Left lung (tissue), 10 donors: ENCODE results near the gene CD4. TPM values are rescaled to one million over a fixed set of nuclear protein-coding genes. Genes with fewer than 3 reads are reported as not detected.

Experiments
- ATAC-seq: fragments of 200-7000 bp; cut with Tn5 transposase; one replicate; pipeline ENCODE4 v1.9.1; 2020; ENCODE audit warnings: moderate library complexity
- DNase-seq, 4 donors: peaks; one replicate each; pipeline ENCODE4 v3.0.0-alpha.2; 2013 to 2020
- H3K27ac ChIP-seq, 2 donors: fragments of 200-600 bp; sonication (generic) in 1 of 2; one replicate each; pipeline versions ENCODE4 v1.5.0 to v1.8.0; 2020 to 2021
- H3K27me3 ChIP-seq, 2 donors: fragments of 200-600 bp; sonication (generic) in 1 of 2; one replicate each; pipeline versions ENCODE4 v1.5.0 to v1.8.0; 2020 to 2021
- H3K36me3 ChIP-seq, 2 donors: fragments of 200-600 bp; sonication (generic) in 1 of 2; one replicate each; pipeline versions ENCODE4 v1.5.0 to v1.8.0; 2020 to 2021
- H3K4me1 ChIP-seq, 2 donors: fragments of 200-600 bp; one replicate each; pipeline ENCODE4 v1.8.0; 2021
- H3K4me3 ChIP-seq, 2 donors: fragments of 200-600 bp; sonication (generic) in 1 of 2; one replicate each; pipeline versions ENCODE4 v1.5.0 to v1.8.0; 2020 to 2021; ENCODE audit warnings: mild to moderate bottlenecking in 1 of 2
- H3K9me3 ChIP-seq, 2 donors: fragments of 200-600 bp; sonication (generic) in 1 of 2; one replicate each; pipeline versions ENCODE4 v1.5.0 to v1.8.0; 2020 to 2021
- CTCF ChIP-seq, 2 donors: fragments of 200-600 bp; sonication (generic) in 1 of 2; IDR thresholded peaks; one replicate each; pipeline versions ENCODE4 v1.5.0 to v1.8.0; 2021; ENCODE audit warnings: antibody characterized with exemption in 2 of 2
- intact Hi-C, 2 donors: fragments of 100-400 bp; cut with DNase I; formaldehyde crosslinking; loops; one replicate each; pipeline versions ENCODE4 v1.11.2 to v1.14.2; 2022
- polyA plus RNA-seq, 6 donors: library from polyadenylated mRNA; unstranded; fragments of 120-200 nt; gene quantifications; one replicate each; pipeline ENCODE4 v1.2.1, GENCODE V29; 2013; ENCODE audit not compliant: insufficient read length in 6 of 6
- total RNA-seq, 2 donors: library from RNA; stranded (reverse); fragmentation: NEBNext Ultra II Directional; extraction: Animal tissue kit (Norgen Biotek cat#: 25700); gene quantifications; one replicate each; pipeline ENCODE4 v1.2.1, GENCODE V29; 2021
- donor health status: DM: no; HTN: yes; CAD: no.
- donor health status: DM: no; HTN: no; CAD: no.

The CD4 gene
- total and polyA plus RNA-seq, 8 donors, result 64.5 to 97.8 (median 92.9) TPM

GRCh38 chr12:6773590-6774351 lies 15.6 kb upstream of the CD4 start:
- peaks cover 0 to 47% of the 10 kb centered on the region in 2 donors for H3K27me3 ChIP-seq
- H3K36me3 ChIP-seq, result peaks cover 0 to 19% of the 10 kb centered on the region in 2 donors
- H3K4me1 ChIP-seq, result peaks cover 11 to 51% of the 10 kb centered on the region in 2 donors
- TF ChIP-seq CTCF (IDR thresholded peaks at IDR 0.05), result no peak
- ATAC-seq (no peak), DNase-seq (no peak)
- no peak overlapping the region for H3K27ac ChIP-seq
- H3K9me3 ChIP-seq, result no peaks in the 10 kb centered on the region
- H3K4me3 ChIP-seq, result no peak overlapping the region
- intact Hi-C loops, result no loop called here

DNA sequence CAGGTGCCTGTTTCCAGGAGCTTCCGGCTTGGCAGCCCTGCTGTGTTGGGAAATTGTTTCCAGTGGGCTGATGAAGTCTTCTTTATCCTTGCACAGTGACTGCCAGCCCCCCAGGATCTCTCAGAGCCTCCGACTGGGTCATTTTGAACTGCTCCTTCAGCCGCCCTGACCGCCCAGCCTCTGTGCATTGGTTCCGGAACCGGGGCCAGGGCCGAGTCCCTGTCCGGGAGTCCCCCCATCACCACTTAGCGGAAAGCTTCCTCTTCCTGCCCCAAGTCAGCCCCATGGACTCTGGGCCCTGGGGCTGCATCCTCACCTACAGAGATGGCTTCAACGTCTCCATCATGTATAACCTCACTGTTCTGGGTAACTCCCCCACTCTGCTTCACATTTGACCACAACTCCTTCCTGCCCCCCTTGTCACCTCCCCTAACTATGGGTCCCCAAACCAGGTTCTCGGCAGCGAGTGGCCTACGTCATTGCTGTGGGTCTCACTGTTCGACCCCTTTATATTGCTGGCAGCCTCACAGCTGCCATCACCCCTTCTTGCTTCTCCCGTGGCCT lies 14.7 kb upstream of the CD4 start:
- ATAC-seq (no peak), DNase-seq (no peak)
- Histone ChIP-seq H3K9me3 (no peaks in the 10 kb centered on the region), H3K27me3 (peaks cover 0 to 47% of the 10 kb centered on the region in 2 donors), H3K36me3 (peaks cover 0 to 19% of the 10 kb centered on the region in 2 donors), H3K27ac (no peak overlapping the region), H3K4me3 (no peak overlapping the region), H3K4me1 (peaks cover 11 to 49% of the 10 kb centered on the region in 2 donors)
- intact Hi-C loops, result no loop called here
- no peak for TF ChIP-seq CTCF (IDR thresholded peaks at IDR 0.05)

DNA sequence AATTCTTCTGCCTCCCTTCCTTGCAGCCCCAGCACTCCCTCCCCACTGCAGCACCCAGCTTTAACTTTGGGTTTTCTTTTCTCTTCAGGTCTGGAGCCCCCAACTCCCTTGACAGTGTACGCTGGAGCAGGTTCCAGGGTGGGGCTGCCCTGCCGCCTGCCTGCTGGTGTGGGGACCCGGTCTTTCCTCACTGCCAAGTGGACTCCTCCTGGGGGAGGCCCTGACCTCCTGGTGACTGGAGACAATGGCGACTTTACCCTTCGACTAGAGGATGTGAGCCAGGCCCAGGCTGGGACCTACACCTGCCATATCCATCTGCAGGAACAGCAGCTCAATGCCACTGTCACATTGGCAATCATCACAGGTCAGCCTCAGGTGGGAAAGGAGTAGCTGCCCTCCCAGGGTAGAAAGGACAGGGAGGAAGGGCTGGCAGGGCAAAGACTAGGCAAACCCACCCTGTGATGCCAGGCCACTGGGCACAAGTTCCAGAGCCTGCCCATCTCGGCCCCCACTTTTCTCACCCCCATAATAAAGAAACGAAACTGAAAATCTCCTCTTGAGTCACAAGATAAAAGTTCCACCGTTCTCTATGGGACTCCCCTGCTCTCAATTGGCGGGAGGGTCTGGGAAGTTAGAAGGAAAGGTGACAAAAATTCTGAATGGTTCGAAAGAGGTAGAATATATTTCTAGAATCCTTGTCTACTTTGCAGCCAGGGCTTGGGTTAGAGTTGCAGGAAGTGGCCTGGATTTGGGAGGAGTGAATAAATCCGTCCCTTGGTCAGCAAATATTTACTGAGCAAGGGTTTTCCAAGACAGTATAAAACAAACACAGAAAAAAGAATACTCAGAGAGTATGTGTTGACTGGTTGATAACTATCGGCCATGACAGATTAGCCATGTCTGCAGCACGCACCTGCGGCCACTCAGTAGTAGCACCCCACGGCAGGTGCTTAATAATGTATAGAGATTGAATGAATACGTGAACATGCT lies 13.8 kb upstream of the CD4 start:
- no peaks in the 10 kb centered on the region for H3K9me3 ChIP-seq
- no peak for DNase-seq
- H3K27ac ChIP-seq, result no peak overlapping the region
- peaks cover 11 to 41% of the 10 kb centered on the region in 2 donors for H3K4me1 ChIP-seq
- no peak for ATAC-seq
- peaks cover 0 to 11% of the 10 kb centered on the region in 2 donors for H3K36me3 ChIP-seq
- intact Hi-C loops, result no loop called here
- TF ChIP-seq CTCF (IDR thresholded peaks at IDR 0.05), result no peak
- H3K27me3 ChIP-seq, result peaks cover 0 to 47% of the 10 kb centered on the region in 2 donors
- no peak overlapping the region for H3K4me3 ChIP-seq

GRCh38 chr12:6777386-6777785 lies 11.9 kb upstream of the CD4 start:
- ATAC-seq, result no peak
- no peak for DNase-seq
- Histone ChIP-seq H3K4me1 (peaks cover 4 to 22% of the 10 kb centered on the region in 2 donors), H3K27me3 (peaks cover 0 to 40% of the 10 kb centered on the region in 2 donors), H3K27ac (no peak overlapping the region), H3K4me3 (no peak overlapping the region), H3K9me3 (no peaks in the 10 kb centered on the region), H3K36me3 (no peaks in the 10 kb centered on the region)
- TF ChIP-seq CTCF (IDR thresholded peaks at IDR 0.05), result no peak
- intact Hi-C loops, result no loop called here
